GM19395 (cell line): Measurements from ENCODE around the gene GPR62.

Experiments used
- ATAC-seq: cut with Tn5 transposase; IDR thresholded peaks from one replicate; pipeline ENCODE4 v1.9.1; 2021; ENCODE audit warnings: mild to moderate bottlenecking, moderate library complexity; ENCODE audit not compliant: unreplicated experiment

GPR62 gene

GRCh38 chr3:51968883-51969678 is 13.9 kb downstream of the GPR62 start:
- ATAC-seq = no peak

DNA sequence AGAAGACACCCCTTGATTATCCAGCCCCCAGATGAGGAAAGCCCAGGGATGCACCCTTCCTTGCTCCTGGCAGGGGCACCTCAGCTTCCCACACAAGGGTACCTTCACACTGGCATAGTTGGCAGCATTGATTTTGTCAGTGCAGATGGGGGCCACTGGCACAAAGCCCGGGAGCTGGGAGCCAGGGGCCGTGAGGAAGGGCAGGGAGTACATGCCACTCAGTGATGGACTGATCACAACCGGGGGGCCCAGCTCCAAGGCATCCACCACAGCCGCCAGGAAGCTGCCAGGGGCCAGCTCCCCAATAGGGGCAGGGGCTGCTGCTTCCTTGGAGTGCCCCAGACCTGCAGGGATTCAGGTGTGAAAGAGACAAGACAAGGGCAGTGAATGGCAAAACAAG is 14.7 kb downstream of the GPR62 start:
- ATAC-seq = no peak

DNA sequence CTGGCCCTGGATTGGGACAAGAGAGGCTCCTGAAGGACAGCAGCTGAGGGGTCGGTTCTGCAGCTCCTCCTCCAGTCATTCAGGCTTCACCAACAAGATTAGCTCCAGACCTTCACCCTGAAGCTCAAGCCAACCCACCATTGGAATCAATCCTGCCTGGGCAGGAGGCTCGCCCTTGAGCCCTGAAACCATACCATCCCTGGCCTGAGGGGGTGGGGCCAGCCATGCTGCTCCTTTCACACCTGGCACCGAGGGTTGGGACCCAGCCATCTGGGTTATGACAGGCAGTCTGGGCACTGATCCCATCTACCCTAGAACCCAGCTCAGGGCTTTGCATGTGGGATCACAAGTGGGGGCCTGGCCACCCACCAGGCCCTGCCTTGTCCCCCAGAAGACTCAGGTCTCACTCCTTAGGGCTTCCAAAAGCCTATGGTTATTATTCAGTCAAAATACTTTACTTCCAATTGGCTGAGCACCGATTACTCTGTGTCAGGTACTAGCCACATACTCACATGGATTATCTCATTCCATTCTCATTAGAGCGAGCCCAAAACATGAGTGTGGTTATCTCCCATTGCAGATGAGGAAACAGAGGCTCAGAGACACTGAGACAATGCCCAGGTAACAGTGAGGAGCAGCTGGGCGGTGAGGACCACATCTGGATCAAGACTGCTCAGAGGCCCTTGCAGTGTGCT is 15.6 kb downstream of the GPR62 start:
- ATAC-seq = no peak

DNA sequence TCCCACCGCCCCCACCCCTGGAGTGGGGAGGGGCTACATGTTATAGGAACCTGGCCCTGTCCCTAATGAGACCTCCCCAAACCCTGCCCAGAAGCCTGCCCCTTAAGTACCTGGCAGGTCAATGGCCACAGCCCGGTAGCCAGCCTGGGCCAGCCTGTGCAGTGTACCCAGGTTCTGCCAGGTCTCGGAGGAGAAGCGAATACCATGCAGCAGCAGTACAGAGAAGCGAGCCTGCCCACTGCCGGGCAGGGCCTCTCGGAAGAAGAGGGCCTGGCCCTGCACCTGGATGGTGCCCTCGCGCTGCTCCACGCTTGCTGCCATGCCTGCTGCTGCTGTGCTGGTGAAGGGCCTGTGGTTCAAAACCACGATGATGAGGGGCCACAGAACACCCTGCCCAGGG is 16.2 kb downstream of the GPR62 start:
- no peak for ATAC-seq

- ATAC-seq = peak; percentile 23
These were observed 19.2 kb downstream of the GPR62 start for GRCh38 chr3:51974277-51974962.

DNA sequence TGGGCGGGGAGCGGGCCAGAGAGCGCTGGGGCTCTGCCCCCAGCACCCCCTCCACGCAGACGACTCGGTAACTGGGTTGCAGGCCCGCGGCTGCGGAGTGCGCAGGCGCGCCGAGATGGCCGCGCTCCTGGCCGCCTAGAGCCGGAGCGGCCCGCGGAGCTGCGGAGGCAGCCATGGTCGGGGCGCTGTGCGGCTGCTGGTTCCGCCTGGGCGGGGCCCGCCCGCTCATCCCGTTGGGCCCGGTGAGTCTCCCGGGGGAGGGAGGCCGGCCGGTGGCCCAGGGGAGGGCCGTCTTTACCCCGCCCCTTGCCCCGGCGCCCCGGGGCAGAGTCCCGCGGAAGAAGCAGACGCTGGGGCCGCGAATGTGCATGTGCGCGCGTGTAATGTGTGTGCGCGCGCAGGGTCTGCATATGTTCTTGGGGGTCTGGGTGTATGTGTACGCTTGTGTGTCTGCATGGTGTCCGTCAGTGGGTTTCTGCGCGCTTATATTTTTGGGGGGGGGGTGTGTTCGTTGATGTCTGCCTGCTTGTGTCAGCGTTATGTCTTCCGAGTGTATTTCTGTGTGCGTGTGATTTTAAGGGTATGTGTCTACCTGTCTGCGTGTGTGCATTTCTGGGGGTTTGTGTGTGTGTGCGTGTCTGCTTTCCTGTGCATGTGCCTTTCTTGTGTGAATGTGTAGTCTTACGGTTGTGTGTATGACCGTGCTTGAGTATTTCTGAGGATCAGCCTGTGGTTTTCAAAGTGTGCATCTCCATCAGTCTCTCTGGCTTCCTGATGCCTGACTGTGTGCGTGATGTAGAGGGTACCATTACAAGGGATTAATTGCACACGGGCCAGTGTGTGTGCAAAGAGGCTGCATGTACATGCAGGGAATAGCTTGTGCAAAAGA is 20.0 kb downstream of the GPR62 start, which contains the start of gene ABHD14A:
TSS of gene ABHD14A (plus strand) at position 102 of the 889 bp plus-strand sequence. CDS start at position 174, 72 bp downstream.
- peak; percentile 56 for ATAC-seq

- ATAC-seq = no peak
These were observed 20.8 kb downstream of the GPR62 start for GRCh38 chr3:51975852-51976549.

- ATAC-seq = no peak
These were observed 22.4 kb downstream of the GPR62 start for GRCh38 chr3:51977446-51978142.

DNA sequence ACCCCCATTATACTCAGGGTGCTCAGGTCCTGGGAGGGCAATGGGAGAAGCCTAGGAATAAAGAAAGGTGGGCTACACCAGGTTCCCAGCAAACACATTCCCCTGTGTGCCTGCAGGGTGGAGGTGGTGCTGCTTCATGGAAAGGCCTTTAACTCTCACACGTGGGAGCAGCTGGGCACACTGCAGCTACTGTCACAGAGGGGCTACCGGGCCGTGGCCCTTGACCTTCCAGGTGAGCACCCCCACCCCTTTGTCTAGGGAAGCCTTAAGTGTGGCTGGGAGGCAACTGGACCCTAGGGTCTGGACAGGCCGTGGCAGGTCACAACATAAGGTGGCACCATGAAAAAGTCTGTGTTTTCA is 22.9 kb downstream of the GPR62 start:
- no peak for ATAC-seq

- ATAC-seq = no peak
These were observed 25.1 kb downstream of the GPR62 start for GRCh38 chr3:51980253-51980652.

- ATAC-seq = peak; percentile 54
These were observed 27.2 kb downstream of the GPR62 start for GRCh38 chr3:51982352-51982837.

DNA sequence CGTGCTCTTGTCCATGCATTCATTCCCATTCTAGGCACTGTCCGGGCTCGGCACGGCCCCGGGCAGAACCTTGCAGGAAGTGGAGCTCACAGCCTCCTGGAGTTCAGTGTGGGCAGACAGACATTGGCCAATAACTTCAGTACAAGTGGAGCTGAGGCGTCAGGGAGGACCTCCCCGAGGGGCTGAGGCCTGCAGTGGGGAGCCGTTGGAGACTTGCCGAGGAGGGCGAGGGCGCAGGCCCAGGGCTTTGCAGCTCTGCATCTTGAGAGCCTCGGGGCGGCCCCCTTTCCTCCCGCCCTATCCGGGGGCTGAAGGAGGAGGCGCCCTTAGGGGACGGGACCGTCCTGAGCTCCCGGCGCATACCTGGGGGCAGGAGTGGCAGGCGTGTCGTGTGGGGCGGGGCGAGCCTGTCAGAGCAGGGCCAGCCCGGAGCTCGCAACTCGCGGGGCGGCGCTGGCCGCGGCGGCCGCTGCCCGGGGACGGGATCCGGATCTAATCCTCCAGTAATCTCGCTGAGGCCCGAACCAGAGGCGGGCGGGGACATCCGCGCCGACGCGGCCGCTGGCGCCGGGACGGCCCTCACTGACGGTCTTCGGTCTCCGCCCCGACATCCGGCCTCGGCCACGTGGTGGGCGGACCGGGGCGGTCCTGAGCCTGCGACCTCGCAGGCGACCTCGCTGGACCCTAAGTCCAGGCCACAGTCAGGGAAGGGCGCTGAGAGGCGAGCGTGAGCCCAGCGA is 27.8 kb downstream of the GPR62 start, which contains the start of gene ACY1:
TSS of gene ACY1 (plus strand) at position 698 of the 740 bp plus-strand sequence. CDS start 530 bp downstream, outside the sequence.
- ATAC-seq = peak; percentile 79

DNA sequence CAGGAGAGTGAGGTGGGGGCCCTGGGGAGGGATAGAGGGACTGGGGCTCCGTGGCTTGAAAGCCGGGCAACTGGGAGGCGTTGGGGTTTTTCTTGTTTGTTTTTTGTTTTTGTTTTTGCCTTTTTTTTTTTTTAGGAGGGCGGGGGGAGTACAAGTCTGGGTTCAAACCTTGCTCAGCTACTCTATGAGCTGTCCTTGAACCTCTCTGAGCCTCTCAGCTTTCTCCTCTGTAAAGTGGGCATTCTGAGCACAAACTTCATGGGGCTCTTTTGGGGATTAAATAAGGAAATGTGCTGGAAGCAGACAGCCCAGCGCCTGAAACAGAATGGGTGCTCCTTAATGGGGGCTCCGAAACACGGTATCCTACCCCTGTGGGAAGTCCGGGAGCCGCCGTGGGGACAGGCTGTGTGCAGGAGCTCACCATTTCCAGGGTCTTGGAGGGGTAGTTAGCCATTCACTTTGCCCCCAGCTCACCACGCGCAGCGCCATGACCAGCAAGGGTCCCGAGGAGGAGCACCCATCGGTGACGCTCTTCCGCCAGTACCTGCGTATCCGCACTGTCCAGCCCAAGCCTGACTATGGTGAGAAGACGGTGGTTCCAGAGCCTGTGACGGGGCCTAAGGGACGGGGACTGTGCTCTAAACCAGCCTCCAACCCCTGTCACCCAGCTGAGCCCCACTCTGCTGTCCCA is 28.5 kb downstream of the GPR62 start:
- no peak for ATAC-seq

GRCh38 chr3:51984269-51984647 is 29.1 kb downstream of the GPR62 start:
- no peak for ATAC-seq

GRCh38 chr3:51985063-51985462 is 29.9 kb downstream of the GPR62 start:
- ATAC-seq = no peak

DNA sequence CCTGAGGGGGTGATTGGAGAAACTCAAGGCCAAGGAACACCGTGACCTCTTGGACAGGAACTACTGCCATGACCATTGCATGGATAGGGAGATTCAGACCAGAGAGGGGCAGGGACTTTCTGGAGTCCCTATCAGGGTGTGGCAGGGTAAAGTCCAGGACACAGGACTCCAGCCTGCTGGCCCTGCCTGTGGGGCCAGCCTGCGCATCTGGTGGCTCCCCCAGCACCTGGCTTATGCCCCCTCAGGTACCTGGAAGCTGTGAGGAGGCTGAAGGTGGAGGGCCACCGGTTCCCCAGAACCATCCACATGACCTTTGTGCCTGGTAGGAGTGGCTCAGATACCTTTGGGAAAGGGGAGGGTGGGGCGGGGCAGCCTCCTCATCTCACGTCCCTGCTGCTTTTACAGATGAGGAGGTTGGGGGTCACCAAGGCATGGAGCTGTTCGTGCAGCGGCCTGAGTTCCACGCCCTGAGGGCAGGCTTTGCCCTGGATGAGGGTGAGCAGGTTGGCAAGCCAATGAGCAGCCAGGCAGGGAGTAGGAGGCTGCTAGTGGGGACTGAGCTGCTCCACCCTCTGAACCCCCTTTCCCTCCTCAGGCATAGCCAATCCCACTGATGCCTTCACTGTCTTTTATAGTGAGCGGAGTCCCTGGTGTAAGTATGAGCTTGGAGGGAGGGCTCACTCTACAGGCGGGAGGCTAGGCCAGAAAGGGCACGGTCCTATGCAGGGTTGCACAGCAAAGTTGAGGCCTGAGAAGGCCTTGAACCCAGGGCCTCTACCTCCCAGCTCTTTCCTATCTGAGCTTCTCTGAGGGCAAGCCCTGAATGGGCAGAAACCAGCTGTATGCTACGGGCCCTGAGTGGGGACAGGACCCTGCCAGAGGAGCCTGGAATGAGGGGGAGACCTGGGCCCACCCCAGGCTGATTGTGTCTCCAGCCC is 31.1 kb downstream of the GPR62 start:
- ATAC-seq = no peak

DNA sequence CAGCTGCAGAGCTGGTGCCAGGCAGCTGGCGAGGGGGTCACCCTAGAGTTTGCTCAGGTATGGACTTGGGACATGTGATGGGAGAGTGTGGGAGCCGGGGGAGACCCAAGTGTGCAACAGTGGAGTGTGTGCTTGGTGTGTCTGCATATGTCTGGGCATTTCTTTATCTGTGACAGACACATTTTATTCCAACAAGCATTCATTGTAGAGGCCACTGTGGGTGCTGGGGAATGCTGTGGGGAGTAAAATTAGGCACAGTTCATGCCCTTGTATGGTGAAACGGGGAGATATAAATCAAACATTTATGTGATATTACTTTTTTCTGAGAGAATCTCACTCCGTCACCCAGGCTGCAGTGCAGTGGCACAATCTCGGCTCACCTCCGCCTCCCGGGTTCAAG is 32.4 kb downstream of the GPR62 start:
- ATAC-seq = no peak
